Vagina (tissue), 2 donors: ENCODE data around the gene TEKT4.

Source experiments
- POLR2A ChIP-seq, 2 donors: fragments of 450-650 bp; IDR thresholded peaks; one replicate each; pipeline ENCODE4 v1.6.1; 2017; ENCODE audit warnings: antibody characterized with exemption in 2 of 2, mild to moderate bottlenecking in 2 of 2, moderate library complexity in 2 of 2
- POLR2AphosphoS5 ChIP-seq, 2 donors: sonication (generic); formaldehyde crosslinking; IDR thresholded peaks; one replicate each; pipeline ENCODE4 v1.9.0; 2017; ENCODE audit warnings: antibody characterized with exemption in 2 of 2, mild to moderate bottlenecking in 2 of 2, low read depth in 1 of 2; ENCODE audit not compliant: insufficient read depth in 1 of 2
- TF ChIP-seq, protein P1 (sequence below), 3 experiments: fragments of 450-650 bp in 2 of 3; fragments of 200-600 bp in 1 of 3; sonication (generic) in 1 of 3; IDR thresholded peaks; one replicate each; pipeline ENCODE4 v1.5.1; 2017 to 2019; ENCODE audit warnings: antibody characterized with exemption in 3 of 3, mild to moderate bottlenecking in 2 of 3, moderate library complexity in 2 of 3

DNA sequence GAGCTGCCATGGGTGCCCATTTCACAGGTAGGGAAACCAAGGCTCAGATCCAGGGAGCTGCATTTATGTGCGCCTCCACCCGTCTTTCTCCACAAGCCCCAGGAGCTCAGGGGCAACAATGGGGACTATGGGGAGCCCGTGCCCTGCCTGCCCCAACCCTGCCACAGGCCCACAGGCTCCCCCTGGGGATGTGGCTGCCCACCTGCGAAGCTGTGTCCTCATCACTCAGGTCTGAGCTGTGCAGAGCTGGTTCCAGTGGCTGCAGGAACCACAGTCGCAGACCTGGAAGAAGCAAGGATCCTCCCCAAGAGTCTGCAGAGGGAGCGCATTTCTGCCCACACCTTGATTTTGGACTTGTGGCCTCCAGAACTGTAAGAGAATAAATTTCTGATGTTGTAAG lies 9.8 kb downstream of the TEKT4 start:
- TF ChIP-seq, protein P1, sequence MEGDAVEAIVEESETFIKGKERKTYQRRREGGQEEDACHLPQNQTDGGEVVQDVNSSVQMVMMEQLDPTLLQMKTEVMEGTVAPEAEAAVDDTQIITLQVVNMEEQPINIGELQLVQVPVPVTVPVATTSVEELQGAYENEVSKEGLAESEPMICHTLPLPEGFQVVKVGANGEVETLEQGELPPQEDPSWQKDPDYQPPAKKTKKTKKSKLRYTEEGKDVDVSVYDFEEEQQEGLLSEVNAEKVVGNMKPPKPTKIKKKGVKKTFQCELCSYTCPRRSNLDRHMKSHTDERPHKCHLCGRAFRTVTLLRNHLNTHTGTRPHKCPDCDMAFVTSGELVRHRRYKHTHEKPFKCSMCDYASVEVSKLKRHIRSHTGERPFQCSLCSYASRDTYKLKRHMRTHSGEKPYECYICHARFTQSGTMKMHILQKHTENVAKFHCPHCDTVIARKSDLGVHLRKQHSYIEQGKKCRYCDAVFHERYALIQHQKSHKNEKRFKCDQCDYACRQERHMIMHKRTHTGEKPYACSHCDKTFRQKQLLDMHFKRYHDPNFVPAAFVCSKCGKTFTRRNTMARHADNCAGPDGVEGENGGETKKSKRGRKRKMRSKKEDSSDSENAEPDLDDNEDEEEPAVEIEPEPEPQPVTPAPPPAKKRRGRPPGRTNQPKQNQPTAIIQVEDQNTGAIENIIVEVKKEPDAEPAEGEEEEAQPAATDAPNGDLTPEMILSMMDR (IDR thresholded peaks at IDR 0.05), result no peak
- TF ChIP-seq POLR2A (IDR thresholded peaks at IDR 0.05) (no peak), POLR2AphosphoS5 (IDR thresholded peaks at IDR 0.05; ENCODE audit: insufficient read depth in 1 of 2, low read depth in 1 of 2) (no peak)
